Progenitor cell of endocrine pancreas (in vitro differentiated cells): Measurements from ENCODE around the gene PRR30. TPM values are rescaled to one million over a fixed set of nuclear protein-coding genes. Genes with fewer than 3 reads are reported as not detected.

Experiments
- DNase-seq: peaks from one replicate; pipeline ENCODE4 v3.0.0; 2021; ENCODE audit warnings: low spot score; ENCODE audit not compliant: unreplicated experiment
- H3K27ac Mint-ChIP-seq: 2 replicates; pipeline ENCODE4 v1.8.0; 2021; ENCODE audit warnings: mild to moderate bottlenecking, moderate library complexity, mixed read lengths
- H3K27me3 Mint-ChIP-seq: 2 replicates; pipeline ENCODE4 v1.8.0; 2021; ENCODE audit warnings: mixed read lengths
- H3K36me3 Mint-ChIP-seq: 2 replicates; pipeline ENCODE4 v1.8.0; 2022; ENCODE audit warnings: mixed read lengths; ENCODE audit not compliant: insufficient read depth
- H3K4me1 Mint-ChIP-seq: 2 replicates; pipeline ENCODE4 v1.8.0; 2021; ENCODE audit warnings: low read depth, mixed read lengths
- H3K4me3 Mint-ChIP-seq: 2 replicates; pipeline ENCODE4 v1.8.0; 2021; ENCODE audit warnings: low read depth, mild to moderate bottlenecking, moderate library complexity, mixed read lengths
- H3K9me3 Mint-ChIP-seq: 2 replicates; pipeline ENCODE4 v1.8.0; 2021; ENCODE audit warnings: low read depth, mixed read lengths
- CTCF ChIP-seq: fragments of 200-600 bp; sonication (generic); IDR thresholded peaks from one replicate; pipeline ENCODE4 v1.5.0; 2021; ENCODE audit warnings: antibody characterized with exemption, mild to moderate bottlenecking; ENCODE audit not compliant: unreplicated experiment
- total RNA-seq: library from RNA; stranded (reverse); gene quantifications from 2 replicates; pipeline ENCODE4 v1.2.1, GENCODE V29; 2021

PRR30 gene
- total RNA-seq, 1 donor from 2014 or later = not detected

- TF ChIP-seq CTCF = no peak
- no peaks in the 10 kb centered on the region for H3K4me1 Mint-ChIP-seq
- no peak overlapping the region for H3K27ac Mint-ChIP-seq
- no peaks in the 10 kb centered on the region for H3K9me3 Mint-ChIP-seq
- no peaks in the 10 kb centered on the region for H3K36me3 Mint-ChIP-seq
- no peak overlapping the region for H3K4me3 Mint-ChIP-seq
- no peak for DNase-seq
- no peaks in the 10 kb centered on the region for H3K27me3 Mint-ChIP-seq
Observed at GRCh38 chr2:27149570-27150405, 10.6 kb upstream of the PRR30 start.

GRCh38 chr2:27148801-27149439 lies 9.7 kb upstream of the PRR30 start, which contains the start of gene TCF23:
TSS of gene TCF23 (plus strand) at chr2:27149004. CDS start at chr2:27149134, 130 bp downstream.
- no peak for TF ChIP-seq CTCF
- Mint-ChIP-seq H3K36me3 (no peaks in the 10 kb centered on the region), H3K27me3 (no peaks in the 10 kb centered on the region), H3K4me1 (no peaks in the 10 kb centered on the region), H3K27ac (no peak within 1 kb of the TSS), H3K9me3 (no peaks in the 10 kb centered on the region), H3K4me3 (no peak within 1 kb of the TSS)
- DNase-seq = no peak

GRCh38 chr2:27147935-27148334 lies 8.7 kb upstream of the PRR30 start:
- no peak for TF ChIP-seq CTCF
- Mint-ChIP-seq H3K9me3 (no peaks in the 10 kb centered on the region), H3K4me1 (no peaks in the 10 kb centered on the region), H3K27ac (no peak overlapping the region), H3K4me3 (no peak overlapping the region), H3K27me3 (no peaks in the 10 kb centered on the region), H3K36me3 (no peaks in the 10 kb centered on the region)
- DNase-seq = no peak

GRCh38 chr2:27145682-27146081 lies 6.5 kb upstream of the PRR30 start:
- TF ChIP-seq CTCF = no peak
- no peaks in the 10 kb centered on the region for H3K4me1 Mint-ChIP-seq
- no peak overlapping the region for H3K4me3 Mint-ChIP-seq
- no peaks in the 10 kb centered on the region for H3K9me3 Mint-ChIP-seq
- DNase-seq = no peak
- H3K36me3 Mint-ChIP-seq = no peaks in the 10 kb centered on the region
- H3K27me3 Mint-ChIP-seq = no peaks in the 10 kb centered on the region
- H3K27ac Mint-ChIP-seq = no peak overlapping the region

GRCh38 chr2:27143285-27143684 lies 4.1 kb upstream of the PRR30 start:
- no peak overlapping the region for H3K27ac Mint-ChIP-seq
- H3K36me3 Mint-ChIP-seq = no peaks in the 10 kb centered on the region
- TF ChIP-seq CTCF = no peak
- DNase-seq = no peak
- H3K9me3 Mint-ChIP-seq = no peaks in the 10 kb centered on the region
- peaks cover 7% of the 10 kb centered on the region for H3K27me3 Mint-ChIP-seq
- H3K4me3 Mint-ChIP-seq = no peak overlapping the region
- no peaks in the 10 kb centered on the region for H3K4me1 Mint-ChIP-seq
